HTERT RPE-1 (cell line): ENCODE data around the gene GBP2.
"Not testable (repeated sequence)": the region's sequence is repeated elsewhere in the genome, so short reads cannot be mapped to it uniquely, and the experiment has no call there.

Experiments
- in situ Hi-C: fragments of 300-500 bp; cut with MboI; formaldehyde crosslinking; loops from 4 replicates; pipeline ENCODE4 v1.14.3; 2020; ENCODE audit warnings: low sequenced_read_pairs

The GBP2 gene

GRCh38 chr1:89126602-89127565, 970 bp upstream of the GBP2 start:
- in situ Hi-C loops = not testable (repeated sequence)

- in situ Hi-C loops = no loop called here
These were observed 538 bp downstream of the GBP2 start for GRCh38 chr1:89125240-89125912.

- in situ Hi-C loops = no loop called here
These were observed 4.3 kb downstream of the GBP2 start for GRCh38 chr1:89121641-89122040.

GRCh38 chr1:89114662-89115061, 11.3 kb downstream of the GBP2 start:
- in situ Hi-C loops = no loop called here

GRCh38 chr1:89112871-89113613, 12.9 kb downstream of the GBP2 start:
- in situ Hi-C loops = no loop called here

- in situ Hi-C loops = no loop called here
These were observed 21.2 kb downstream of the GBP2 start for GRCh38 chr1:89104687-89105086.

- in situ Hi-C loops = no loop called here
These were observed 21.8 kb downstream of the GBP2 start for GRCh38 chr1:89104147-89104546.

- in situ Hi-C loops = no loop called here
These were observed 23.9 kb downstream of the GBP2 start for GRCh38 chr1:89102021-89102420.

GRCh38 chr1:89100412-89100811, 25.5 kb downstream of the GBP2 start:
- in situ Hi-C loops = no loop called here

GRCh38 chr1:89098857-89099256, 27.1 kb downstream of the GBP2 start:
- in situ Hi-C loops = no loop called here

GRCh38 chr1:89095737-89096136, 30.2 kb downstream of the GBP2 start:
- in situ Hi-C loops = no loop called here

- in situ Hi-C loops = no loop called here
These were observed 36.0 kb downstream of the GBP2 start for GRCh38 chr1:89089962-89090361.

GRCh38 chr1:89088572-89088971, 37.3 kb downstream of the GBP2 start:
- in situ Hi-C loops = no loop called here

GRCh38 chr1:89087241-89087640, 38.7 kb downstream of the GBP2 start:
- in situ Hi-C loops = no loop called here

- in situ Hi-C loops = no loop called here
These were observed 40.1 kb downstream of the GBP2 start for GRCh38 chr1:89085781-89086180.

- in situ Hi-C loops = no loop called here
These were observed 44.9 kb downstream of the GBP2 start for GRCh38 chr1:89081005-89081404.

- in situ Hi-C loops = not testable (repeated sequence)
These were observed 45.8 kb downstream of the GBP2 start for GRCh38 chr1:89080068-89080467.

- in situ Hi-C loops = not testable (repeated sequence)
These were observed 53.3 kb downstream of the GBP2 start for GRCh38 chr1:89072466-89073065.

- in situ Hi-C loops = no loop called here
These were observed 55.4 kb downstream of the GBP2 start for GRCh38 chr1:89070509-89070908.

GRCh38 chr1:89069951-89070350, 56.0 kb downstream of the GBP2 start:
- in situ Hi-C loops = no loop called here

GRCh38 chr1:89068291-89068690, 57.6 kb downstream of the GBP2 start:
- in situ Hi-C loops = no loop called here
